GM18867 (cell line): ENCODE data around the gene TBC1D22A.

Experiments used
- ATAC-seq: cut with Tn5 transposase; IDR thresholded peaks from one replicate; pipeline ENCODE4 v1.9.1; 2021; ENCODE audit warnings: mild to moderate bottlenecking, moderate library complexity; ENCODE audit not compliant: unreplicated experiment

The TBC1D22A gene

GRCh38 chr22:47144076-47144765 lies 381.8 kb downstream of the TBC1D22A start:
- ATAC-seq = no peak

GRCh38 chr22:47144791-47145425 lies 382.5 kb downstream of the TBC1D22A start:
- no peak for ATAC-seq

GRCh38 chr22:47145883-47146282 lies 383.4 kb downstream of the TBC1D22A start:
- ATAC-seq = no peak

DNA sequence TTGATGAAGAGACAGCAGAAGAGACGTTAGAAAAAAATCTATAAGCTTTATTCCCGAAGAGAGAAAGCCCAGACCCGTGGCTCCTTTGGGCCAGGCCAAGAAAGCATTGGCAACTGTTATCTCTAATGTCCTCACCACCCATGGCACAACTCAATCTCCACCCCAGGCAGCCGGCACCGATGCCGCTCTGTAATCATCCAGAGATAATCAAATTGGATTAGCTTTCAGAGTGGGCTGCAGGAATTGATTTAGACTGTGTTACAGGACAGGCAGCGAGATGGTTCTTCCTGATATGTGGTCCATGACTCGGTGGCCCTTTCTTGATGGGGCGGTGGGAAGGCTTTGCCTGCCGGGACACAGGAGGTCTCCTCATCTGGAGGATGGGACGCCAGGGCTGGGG lies 383.9 kb downstream of the TBC1D22A start:
- no peak for ATAC-seq

GRCh38 chr22:47146941-47147340 lies 384.5 kb downstream of the TBC1D22A start:
- no peak for ATAC-seq

DNA sequence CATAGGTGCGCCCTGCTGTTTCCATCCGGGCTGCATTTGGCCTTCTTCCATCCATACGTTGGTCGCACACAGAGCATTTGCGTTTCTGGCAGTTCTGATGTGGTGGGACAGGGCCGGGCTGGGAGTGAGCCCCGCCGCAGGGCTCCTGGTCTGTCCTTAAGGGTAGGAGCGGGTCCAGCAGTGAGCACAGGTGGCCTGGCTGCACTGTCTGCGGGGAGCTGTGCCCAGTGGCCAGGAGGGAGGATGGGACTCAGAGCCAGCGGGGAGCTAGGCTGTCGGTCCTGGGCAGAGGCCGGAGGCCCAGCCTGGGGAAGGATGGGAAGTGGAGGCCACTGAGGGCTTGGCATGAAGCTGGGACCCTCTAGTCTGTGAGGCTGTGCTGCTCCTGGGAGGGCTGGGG lies 385.1 kb downstream of the TBC1D22A start:
- no peak for ATAC-seq

DNA sequence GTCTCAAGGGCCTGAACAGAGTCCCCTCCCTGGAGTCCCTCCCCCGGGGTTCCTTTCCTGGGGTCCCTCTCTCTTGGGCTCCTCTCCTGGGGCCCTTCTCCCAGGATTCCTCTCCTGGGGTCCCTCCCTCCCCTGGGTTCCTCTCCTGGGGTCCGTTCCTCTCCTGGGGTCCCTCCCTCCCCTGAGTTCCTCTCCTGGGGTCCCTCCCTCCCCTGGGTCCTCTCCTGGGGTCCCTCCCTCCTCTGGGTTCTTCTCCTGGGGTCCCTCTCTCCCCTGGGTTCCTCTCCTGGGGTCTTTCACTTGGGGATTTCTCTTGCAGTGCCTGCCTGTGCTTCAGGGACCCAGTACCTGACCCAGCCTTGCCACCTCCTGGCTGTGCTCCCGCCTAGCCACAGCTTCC lies 386.1 kb downstream of the TBC1D22A start:
- ATAC-seq = no peak

DNA sequence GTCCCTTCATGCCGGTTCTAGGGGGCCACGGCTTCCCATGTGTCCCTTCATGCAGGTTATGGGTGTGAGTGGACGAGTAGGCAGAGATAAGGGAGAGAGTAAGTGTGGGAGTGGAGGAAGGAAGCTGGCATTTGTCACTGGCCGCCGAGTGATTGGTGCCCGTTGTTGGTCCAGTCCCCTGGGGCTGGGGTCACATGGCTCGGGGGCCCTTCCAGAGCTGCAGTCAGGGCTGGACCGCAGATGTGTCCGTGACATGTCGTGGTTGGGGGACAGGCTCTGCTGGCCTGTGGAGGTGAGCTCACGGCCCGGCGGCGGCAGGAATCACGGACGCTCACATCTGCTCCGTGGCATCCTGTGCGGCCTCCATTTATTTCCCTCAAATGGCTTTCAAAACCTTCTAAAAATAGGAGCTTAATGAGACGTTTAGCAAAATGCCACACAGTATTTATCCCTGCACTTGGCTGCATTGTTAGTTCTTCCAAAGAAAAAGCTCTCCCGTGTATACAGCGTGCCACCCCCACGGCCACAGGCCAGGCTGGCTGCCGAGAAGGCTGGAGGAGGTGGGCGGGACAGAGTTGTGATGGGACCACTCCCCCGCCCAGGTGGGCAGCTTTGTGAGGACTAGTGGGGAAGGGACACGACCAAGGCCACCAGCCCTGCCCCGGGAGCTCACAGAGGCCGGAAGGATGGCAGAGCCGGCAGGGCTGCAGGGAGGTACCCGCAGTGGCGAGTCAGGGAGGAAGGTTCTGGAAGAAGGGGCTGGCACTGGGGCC lies 386.7 kb downstream of the TBC1D22A start:
- no peak for ATAC-seq

DNA sequence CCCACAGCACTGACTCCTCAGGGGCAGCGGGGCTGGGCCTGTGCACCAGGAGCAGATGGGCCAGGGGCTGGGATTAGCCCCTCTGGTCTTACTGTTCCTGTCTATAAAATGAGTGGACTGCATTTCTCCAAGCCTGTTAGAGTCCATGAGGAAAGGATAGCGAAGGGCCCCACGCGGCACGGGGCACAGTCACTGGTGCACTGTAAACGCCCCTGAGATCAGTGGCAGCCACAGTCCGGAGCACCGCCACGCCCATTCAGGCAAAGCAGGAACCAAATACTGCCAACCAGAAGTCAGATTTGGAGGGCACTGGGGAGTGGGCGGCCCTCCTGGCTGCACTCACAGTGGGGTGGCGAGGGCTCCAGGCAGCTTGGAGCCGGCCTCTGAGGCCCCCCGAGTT lies 387.5 kb downstream of the TBC1D22A start:
- ATAC-seq = no peak

DNA sequence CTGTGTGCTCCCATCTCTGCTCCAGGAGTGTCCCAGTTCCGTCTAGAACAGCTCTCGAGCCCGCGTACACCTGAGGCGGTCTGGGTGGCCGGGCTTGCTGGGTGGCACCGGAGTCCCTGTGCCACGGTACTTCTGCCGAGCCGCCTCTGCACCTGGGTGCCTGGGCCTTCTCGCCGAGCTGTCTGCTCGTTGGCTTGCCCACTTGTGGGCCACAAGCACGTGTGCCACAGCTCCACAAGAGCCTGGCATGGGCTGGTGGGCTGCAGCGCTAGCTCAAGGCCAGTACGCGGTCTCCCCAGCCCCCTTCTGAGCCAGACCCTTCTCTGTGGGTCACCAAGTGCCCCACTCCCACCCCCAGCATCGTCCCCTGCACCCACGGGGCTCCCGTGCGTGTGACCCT lies 388.0 kb downstream of the TBC1D22A start:
- no peak for ATAC-seq

DNA sequence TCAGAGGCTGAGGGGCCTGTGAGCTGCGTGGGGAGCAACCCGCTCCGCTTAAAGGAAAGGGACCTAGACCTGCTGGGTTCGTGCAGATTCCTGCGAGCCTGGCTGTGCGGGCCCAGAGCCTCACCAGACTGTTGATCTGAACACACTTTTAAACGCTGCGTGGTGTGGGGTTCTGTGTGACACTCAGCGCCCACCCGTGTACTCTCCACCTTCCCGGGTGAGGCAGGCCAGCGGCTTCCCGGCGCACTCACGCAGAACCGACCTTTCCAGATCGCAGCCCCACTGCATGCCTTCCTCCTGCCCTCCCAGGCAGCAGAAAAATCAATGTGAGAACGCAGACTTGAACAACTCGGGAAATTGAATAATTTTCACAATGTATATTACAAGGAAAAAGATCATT lies 388.6 kb downstream of the TBC1D22A start:
- ATAC-seq = no peak

GRCh38 chr22:47151490-47151889 lies 389.0 kb downstream of the TBC1D22A start:
- no peak for ATAC-seq

GRCh38 chr22:47152236-47152635 lies 389.8 kb downstream of the TBC1D22A start:
- ATAC-seq = no peak

DNA sequence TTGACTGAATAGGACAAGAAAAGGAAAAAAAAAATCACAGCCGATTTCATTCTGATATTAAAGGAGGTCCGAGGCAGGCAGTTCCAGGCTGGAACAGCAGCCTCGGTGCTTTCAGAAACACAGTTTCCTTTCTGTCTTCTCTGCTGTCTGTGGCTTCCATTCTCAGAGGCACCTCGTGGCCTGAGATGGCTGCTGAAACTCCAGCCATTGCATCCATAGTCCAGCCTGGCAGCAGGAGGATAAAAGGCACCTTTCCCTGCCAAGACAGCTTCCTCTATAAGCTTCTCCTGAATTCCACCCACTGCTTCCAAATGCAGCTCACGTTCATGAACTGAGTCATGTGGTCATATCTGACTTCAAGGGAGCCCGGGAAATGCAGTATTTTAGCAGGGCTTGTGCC lies 390.5 kb downstream of the TBC1D22A start:
- no peak for ATAC-seq

DNA sequence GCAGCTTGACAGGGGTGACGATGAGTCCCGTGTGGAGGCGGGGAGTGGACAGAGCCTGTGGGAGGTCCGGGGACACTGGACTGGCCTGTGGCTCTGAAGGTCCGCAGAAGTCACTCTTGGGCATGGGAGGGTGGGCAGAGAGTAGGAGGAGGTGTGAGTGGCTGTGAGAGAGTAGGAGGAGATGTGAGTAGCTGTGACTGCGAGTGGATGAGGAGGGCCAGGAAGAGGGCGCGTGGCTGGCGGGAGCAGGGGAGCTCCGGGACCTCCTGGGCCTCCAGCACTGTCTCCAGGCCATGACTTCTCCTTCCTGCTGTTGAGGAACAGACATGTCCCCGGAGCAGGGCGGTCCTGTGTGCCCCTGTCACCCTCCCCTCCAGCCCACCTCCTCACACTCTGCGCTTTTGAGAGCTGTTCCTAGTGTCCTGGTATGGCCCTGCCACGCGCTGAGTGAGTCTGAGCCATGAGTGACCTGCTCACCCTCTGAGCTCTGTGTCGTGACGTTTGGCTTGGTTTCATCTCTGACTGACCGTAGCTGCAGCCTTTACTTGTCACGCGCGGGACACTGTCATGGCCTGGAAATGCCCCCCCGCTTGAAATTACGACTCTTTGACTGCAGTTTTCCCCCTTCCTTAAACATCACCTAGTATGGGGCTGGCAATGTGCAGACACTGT lies 391.5 kb downstream of the TBC1D22A start:
- ATAC-seq = no peak

- ATAC-seq = no peak
These were observed 392.2 kb downstream of the TBC1D22A start for GRCh38 chr22:47154621-47155081.

DNA sequence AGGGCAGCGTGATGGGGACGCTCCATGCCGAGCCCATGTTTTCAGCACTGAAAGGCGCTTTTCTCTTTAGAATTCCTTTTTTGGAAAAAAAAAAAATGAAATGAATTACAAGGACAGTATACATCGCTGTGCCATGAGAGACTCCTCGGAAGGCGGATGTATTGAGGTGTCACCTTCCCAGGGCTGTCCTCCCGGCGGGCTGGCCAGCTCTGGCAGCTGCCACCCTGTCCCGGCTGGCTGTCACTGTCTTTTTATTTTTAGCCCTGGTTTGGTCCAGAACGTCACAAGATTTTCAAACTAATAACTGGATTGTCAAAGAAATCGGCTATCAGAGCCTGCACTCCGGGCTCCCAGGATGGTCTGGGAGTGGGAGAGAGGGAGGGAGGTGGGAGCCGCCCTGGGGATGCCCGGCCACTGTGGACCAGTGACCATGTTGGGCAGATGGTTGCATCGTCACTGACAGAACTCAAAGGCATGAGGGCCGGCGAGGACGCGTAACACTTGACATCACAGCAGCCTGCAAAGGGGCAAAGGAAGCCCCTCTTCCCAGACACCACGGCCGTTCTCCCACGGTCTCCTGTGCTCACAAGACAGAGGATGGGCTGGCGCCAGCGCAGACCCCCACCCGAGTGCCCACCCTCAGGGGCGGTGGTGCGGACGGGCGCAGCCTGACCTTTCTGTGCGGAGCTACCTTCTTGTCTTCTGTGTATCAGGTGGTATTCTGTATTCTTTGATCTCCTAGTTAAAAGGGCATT lies 392.9 kb downstream of the TBC1D22A start:
- no peak for ATAC-seq

GRCh38 chr22:47155912-47156311 lies 393.5 kb downstream of the TBC1D22A start:
- ATAC-seq = no peak

- no peak for ATAC-seq
These were observed 394.1 kb downstream of the TBC1D22A start for GRCh38 chr22:47156352-47157092.

DNA sequence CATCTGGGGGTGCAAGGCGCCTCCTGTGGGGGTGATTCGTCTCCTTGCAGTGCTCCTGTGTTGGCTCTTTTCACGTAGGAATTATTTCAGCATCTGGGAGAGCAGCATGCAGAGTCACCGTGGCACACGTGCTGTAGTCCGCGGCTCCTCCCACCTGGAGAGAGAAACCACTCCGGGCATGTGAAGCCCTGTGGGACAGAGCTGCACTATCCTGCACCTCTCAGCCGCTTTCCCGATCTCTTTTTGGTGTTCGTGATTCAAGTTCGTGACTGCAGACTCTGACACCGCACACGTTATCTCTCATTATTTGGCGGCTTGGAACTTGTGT lies 394.6 kb downstream of the TBC1D22A start:
- no peak for ATAC-seq
